Right lobe of liver (tissue), 6 donors: ENCODE measurements around the gene TNFRSF12A. TPM values are rescaled to one million over a fixed set of nuclear protein-coding genes. Genes with fewer than 3 reads are reported as not detected.
A peak's percentile ranks its signal among the peaks of the same experiment; 100 is the strongest.

Experiments used
- ATAC-seq, 4 donors: fragments of 200-7000 bp; cut with Tn5 transposase; one replicate each; pipeline ENCODE4 v1.9.1; 2020; ENCODE audit warnings: mild to moderate bottlenecking in 4 of 4, moderate library complexity in 4 of 4
- DNase-seq, 3 donors: peaks; one replicate each; pipeline ENCODE4 v3.0.0-alpha.2; 2020
- H3K27ac ChIP-seq, 3 donors: fragments of 200-600 bp; one replicate each; pipeline ENCODE4 v1.8.0; 2022
- H3K27me3 ChIP-seq, 2 donors: fragments of 200-600 bp; one replicate each; pipeline ENCODE4 v1.8.0; 2022
- H3K36me3 ChIP-seq, 4 donors: fragments of 200-600 bp; sonication (generic) in 1 of 4; one replicate each; pipeline versions ENCODE4 v1.5.1 to v1.8.0; 2017 to 2022; ENCODE audit warnings: control low read depth in 1 of 4
- H3K4me1 ChIP-seq, 4 donors: fragments of 200-600 bp; sonication (generic) in 1 of 4; one replicate each; pipeline versions ENCODE4 v1.5.1 to v1.8.0; 2017 to 2022; ENCODE audit warnings: control low read depth in 1 of 4
- H3K4me3 ChIP-seq, 3 donors: fragments of 200-600 bp; one replicate each; pipeline ENCODE4 v1.8.0; 2022
- H3K9me3 ChIP-seq, 4 donors: fragments of 200-600 bp; sonication (generic) in 1 of 4; one replicate each; pipeline versions ENCODE4 v1.5.1 to v1.8.0; 2017 to 2022; ENCODE audit warnings: control low read depth in 1 of 4
- CTCF ChIP-seq, 4 donors: fragments of 200-600 bp in 3 of 4; fragments of 450-650 bp in 1 of 4; IDR thresholded peaks; one replicate each; pipeline versions ENCODE4 v1.5.1 to v1.8.0; 2016 to 2022; ENCODE audit warnings: antibody characterized with exemption in 4 of 4, mild to moderate bottlenecking in 2 of 4
- POLR2A ChIP-seq: fragments of 450-650 bp; IDR thresholded peaks from one replicate; pipeline ENCODE4 v1.6.1; 2017; ENCODE audit warnings: antibody characterized with exemption, mild to moderate bottlenecking
- WGBS: methylation state at CpG from one replicate; pipeline ENCODE4 v1.1.6; 2018; ENCODE audit warnings: low coverage, low lambda C conversion rate; ENCODE audit not compliant: insufficient coverage; ENCODE audit errors: missing lambda C conversion rate; 5-methylcytosine and 5-hydroxymethylcytosine counted together
- intact Hi-C, 2 donors: fragments of 100-400 bp; cut with DNase I; formaldehyde crosslinking; loops; one replicate each; pipeline versions ENCODE4 v1.11.2 to v1.14.1; 2022
- total RNA-seq, 6 experiments: library from RNA; depleted of rRNA in 2 of 6; stranded (reverse); fragments of >200 nt in 2 of 6; fragmentation: NEBNext Ultra II Directional in 3 of 6; extraction: Animal tissue kit (Norgen Biotek cat#: 25700) in 3 of 6; gene quantifications; one replicate each; pipeline versions ENCODE4 v1.1.0 to v1.2.4, GENCODE V29; 2016 to 2023
- donor health status: DM: no; HTN: yes; CAD: no.
- donor health status: DM: no; HTN: no; CAD: no.
- donor health status: DM: no; HTN: no; CAD: no.
- donor health status: DM: no; HTN: yes; CAD: no.
- donor health status: DM: no; HTN: yes; CAD: no.

TNFRSF12A gene
- total RNA-seq, 6 experiments from 2014 or later: 5.2 to 284 (median 69.4) TPM

- ATAC-seq: no peak
- no peak overlapping the region for H3K4me3 ChIP-seq
- H3K36me3 ChIP-seq: peaks cover 0 to 6% (median 0%) of the 10 kb centered on the region in 4 donors
- no peak for DNase-seq
- TF ChIP-seq POLR2A (no peak), CTCF (IDR thresholded peaks at IDR 0.05) (no peak)
- intact Hi-C loops: no loop called here
- no peak overlapping the region for H3K27ac ChIP-seq
- no peaks in the 10 kb centered on the region for H3K9me3 ChIP-seq
- peaks cover 0 to 4% of the 10 kb centered on the region in 2 donors for H3K27me3 ChIP-seq
- WGBS: 58% methylated on average over 7 of the region's 33 CpGs
- H3K4me1 ChIP-seq: peaks cover 0 to 8% (median 0%) of the 10 kb centered on the region in 4 donors
Observed at GRCh38 chr16:3030222-3031212, 10.3 kb downstream of the TNFRSF12A start.

GRCh38 chr16:3032624-3033023 lies 12.5 kb downstream of the TNFRSF12A start:
- WGBS: 21% methylated on average over 7 of the region's 7 CpGs
- intact Hi-C loops: no loop called here
- no peak overlapping the region for H3K4me3 ChIP-seq
- ATAC-seq (no peak), DNase-seq (no peak)
- H3K27ac ChIP-seq: no peak overlapping the region
- H3K4me1 ChIP-seq: peaks cover 0 to 11% (median 0%) of the 10 kb centered on the region in 4 donors
- peaks cover 0 to 14% of the 10 kb centered on the region in 2 donors for H3K27me3 ChIP-seq
- no peaks in the 10 kb centered on the region for H3K9me3 ChIP-seq
- H3K36me3 ChIP-seq: no peaks in the 10 kb centered on the region
- TF ChIP-seq POLR2A (no peak), CTCF (IDR thresholded peaks at IDR 0.05) (no peak)

- no peak for ATAC-seq
- H3K9me3 ChIP-seq: no peaks in the 10 kb centered on the region
- H3K27me3 ChIP-seq: peaks cover 0 to 15% of the 10 kb centered on the region in 2 donors
- H3K4me1 ChIP-seq: peaks cover 0 to 3% (median 0%) of the 10 kb centered on the region in 4 donors
- intact Hi-C loops: no loop called here
- DNase-seq: no peak
- no peaks in the 10 kb centered on the region for H3K36me3 ChIP-seq
- no peak overlapping the region for H3K27ac ChIP-seq
- H3K4me3 ChIP-seq: no peak overlapping the region
- TF ChIP-seq POLR2A (no peak), CTCF (IDR thresholded peaks at IDR 0.05) (no peak)
- 27% methylated on average over 2 of the region's 19 CpGs for WGBS
Observed at GRCh38 chr16:3035289-3035971, 15.3 kb downstream of the TNFRSF12A start.

GRCh38 chr16:3035972-3036725 lies 16.0 kb downstream of the TNFRSF12A start:
- 2% methylated on average over 7 of the region's 40 CpGs for WGBS
- DNase-seq (no peak), ATAC-seq (peak in 2 of 4 donors; percentile 5 to 29)
- Histone ChIP-seq H3K36me3 (no peaks in the 10 kb centered on the region), H3K27me3 (peaks cover 0 to 15% of the 10 kb centered on the region in 2 donors), H3K9me3 (no peaks in the 10 kb centered on the region), H3K4me1 (peaks cover 0 to 3% (median 0%) of the 10 kb centered on the region in 4 donors), H3K4me3 (no peak overlapping the region), H3K27ac (no peak overlapping the region)
- no peak for TF ChIP-seq CTCF (IDR thresholded peaks at IDR 0.05)
- no peak for TF ChIP-seq POLR2A
- intact Hi-C loops: no loop called here
